Endodermal cell (in vitro differentiated cells): ENCODE data around the gene CCSER1. TPM values are rescaled to one million over a fixed set of nuclear protein-coding genes. Genes with fewer than 3 reads are reported as not detected.

Experiments used
- DNase-seq: peaks from one replicate; pipeline ENCODE4 v3.0.0-alpha.2; 2017
- H3K27ac ChIP-seq: 2 replicates; pipeline ENCODE4 v1.5.1; 2013; ENCODE audit warnings: mild to moderate bottlenecking, low read depth, low read length, moderate library complexity
- H3K27me3 ChIP-seq: 2 replicates; pipeline ENCODE4 v1.6.1; 2013; ENCODE audit warnings: mild to moderate bottlenecking, low read length, moderate library complexity; ENCODE audit not compliant: insufficient read depth, control insufficient read depth, poor library complexity, severe bottlenecking
- H3K36me3 ChIP-seq: 2 replicates; pipeline ENCODE4 v1.7.0; 2013; ENCODE audit warnings: mild to moderate bottlenecking, low read length, moderate library complexity; ENCODE audit not compliant: control insufficient read depth, insufficient read depth
- H3K4me1 ChIP-seq: one replicate; pipeline ENCODE4 v1.7.0; 2013; ENCODE audit warnings: low read length; ENCODE audit not compliant: control insufficient read depth, insufficient read depth
- H3K4me3 ChIP-seq: 2 replicates; pipeline ENCODE4 v1.5.1; 2013; ENCODE audit warnings: mild to moderate bottlenecking, low read length, moderate library complexity
- H3K9ac ChIP-seq: 2 replicates; pipeline ENCODE4 v1.6.1; 2013; ENCODE audit warnings: mild to moderate bottlenecking, low read length, moderate library complexity; ENCODE audit not compliant: poor library complexity, severe bottlenecking; ENCODE audit errors: extremely low read depth
- H3K9me3 ChIP-seq: 2 replicates; pipeline ENCODE4 v1.6.1; 2013; ENCODE audit warnings: mild to moderate bottlenecking, low read length, moderate library complexity; ENCODE audit not compliant: control insufficient read depth
- H3K27ac Mint-ChIP-seq: 2 replicates; pipeline ENCODE4 v1.8.0; 2020; ENCODE audit warnings: mixed read lengths
- H3K27me3 Mint-ChIP-seq: 2 replicates; pipeline ENCODE4 v1.8.0; 2021; ENCODE audit warnings: mild to moderate bottlenecking, mixed read lengths; ENCODE audit not compliant: insufficient read depth
- H3K36me3 Mint-ChIP-seq: 2 replicates; pipeline ENCODE4 v1.8.0; 2020; ENCODE audit warnings: low read depth, mixed read lengths
- H3K4me1 Mint-ChIP-seq: 2 replicates; pipeline ENCODE4 v1.8.0; 2020; ENCODE audit warnings: mixed read lengths
- H3K4me3 Mint-ChIP-seq: 2 replicates; pipeline ENCODE4 v1.8.0; 2020; ENCODE audit warnings: mild to moderate bottlenecking, moderate library complexity, mixed read lengths
- H3K9me3 Mint-ChIP-seq: 2 replicates; pipeline ENCODE4 v1.8.0; 2020; ENCODE audit warnings: mild to moderate bottlenecking, mixed read lengths
- CTCF ChIP-seq: fragments of 200-600 bp; sonication (generic); conservative IDR thresholded peaks from 2 replicates; pipeline ENCODE4 v1.5.0; 2021; ENCODE audit warnings: antibody characterized with exemption, mild to moderate bottlenecking
- WGBS, 2 experiments: methylation state at CpG; one replicate each; pipeline versions ENCODE4 v1.1.5 to v1.1.7; 2013; ENCODE audit warnings: missing lambda C conversion rate in 2 of 2, mixed read lengths in 1 of 2; ENCODE audit not compliant: insufficient coverage in 1 of 2, insufficient read length in 1 of 2; 5-methylcytosine and 5-hydroxymethylcytosine counted together
- total RNA-seq, 2 donors: library from RNA; stranded (reverse); fragmentation: NEBNext Ultra II Directional in 1 of 2; extraction: Animal tissue kit (Norgen Biotek cat#: 25700) in 1 of 2; gene quantifications; 2 replicates in 1 of 2; 3 replicates in 1 of 2; pipeline ENCODE4 v1.2.1, GENCODE V29; 2021

Gene CCSER1
- total RNA-seq, 2 donors from 2014 or later = 1.1 to 2.2 TPM

GRCh38 chr4:90445380-90445779 is 318.2 kb downstream of the CCSER1 start:
- Mint-ChIP-seq H3K4me1 (peaks cover 11% of the 10 kb centered on the region), H3K4me3 (no peak overlapping the region), H3K27me3 (no peaks in the 10 kb centered on the region), H3K9me3 (no peaks in the 10 kb centered on the region), H3K36me3 (no peaks in the 10 kb centered on the region), H3K27ac (no peak overlapping the region)
- Histone ChIP-seq H3K27ac (no peak overlapping the region), H3K4me3 (no peak overlapping the region), H3K9me3 (peaks cover 15% of the 10 kb centered on the region), H3K9ac (no peak overlapping the region), H3K4me1 (peaks cover 2% of the 10 kb centered on the region), H3K27me3 (no peaks in the 10 kb centered on the region), H3K36me3 (no peaks in the 10 kb centered on the region)
- TF ChIP-seq CTCF = no peak
- 100% methylated on average over 2 of the region's 2 CpGs; no CpG with 5 or more reads in 1 of the 2 experiments for WGBS, 2 experiments
- no peak for DNase-seq

- H3K9me3 Mint-ChIP-seq = no peaks in the 10 kb centered on the region
- H3K4me3 Mint-ChIP-seq = no peak overlapping the region
- H3K27ac Mint-ChIP-seq = no peak overlapping the region
- Histone ChIP-seq H3K4me1 (peaks cover 7% of the 10 kb centered on the region), H3K9ac (no peak overlapping the region), H3K9me3 (peaks cover 15% of the 10 kb centered on the region), H3K36me3 (no peaks in the 10 kb centered on the region), H3K27ac (no peak overlapping the region), H3K27me3 (no peaks in the 10 kb centered on the region), H3K4me3 (no peak overlapping the region)
- peaks cover 19% of the 10 kb centered on the region for H3K4me1 Mint-ChIP-seq
- peaks cover 11% of the 10 kb centered on the region for H3K27me3 Mint-ChIP-seq
- H3K36me3 Mint-ChIP-seq = no peaks in the 10 kb centered on the region
- no peak for DNase-seq
- 88 to 100% methylated on average over 1 to 2 of the region's 2 CpGs for WGBS, 2 experiments
- no peak for TF ChIP-seq CTCF
Observed at GRCh38 chr4:90449626-90450025, 322.4 kb downstream of the CCSER1 start.

DNA sequence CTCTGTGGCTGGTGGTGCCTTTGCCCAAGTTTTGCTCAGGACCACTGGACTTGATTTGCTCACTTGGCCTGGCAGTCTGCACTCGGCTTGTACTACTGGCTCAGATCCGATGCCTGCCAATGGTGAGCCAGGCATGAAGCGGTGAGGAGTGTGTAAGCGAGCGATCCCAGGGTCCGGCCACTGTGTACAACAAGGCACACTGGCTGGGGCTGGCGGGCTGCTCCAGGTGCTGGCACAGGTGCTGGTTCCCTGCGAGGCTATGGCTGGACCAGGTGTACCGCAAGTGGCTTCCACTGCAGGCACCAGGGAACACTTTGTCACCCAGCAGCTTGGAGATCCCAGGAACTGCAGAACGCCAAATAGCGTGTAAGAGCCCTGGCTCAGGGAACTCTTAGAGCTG is 329.7 kb downstream of the CCSER1 start:
- H3K27ac Mint-ChIP-seq = no peak overlapping the region

More for the DNA sequence above, 329.7 kb downstream of the CCSER1 start:
- 91% methylated on average over 10 to 11 of the region's 11 CpGs for WGBS, 2 experiments
- Mint-ChIP-seq H3K4me3 (no peak overlapping the region), H3K36me3 (no peaks in the 10 kb centered on the region), H3K27me3 (peaks cover 13% of the 10 kb centered on the region), H3K9me3 (peaks cover 10% of the 10 kb centered on the region), H3K4me1 (peaks cover 2% of the 10 kb centered on the region)
- Histone ChIP-seq H3K4me3 (no peak overlapping the region), H3K9ac (no peak overlapping the region), H3K9me3 (no peaks in the 10 kb centered on the region), H3K27me3 (no peaks in the 10 kb centered on the region), H3K4me1 (no peaks in the 10 kb centered on the region), H3K27ac (no peak overlapping the region), H3K36me3 (no peaks in the 10 kb centered on the region)
- no peak for DNase-seq
- no peak for TF ChIP-seq CTCF
